GM23338 (cell line): ENCODE results near the gene OXNAD1. TPM values are rescaled to one million over a fixed set of nuclear protein-coding genes. Genes with fewer than 3 reads are reported as not detected.

ENCODE experiments used
- ATAC-seq: fragments of 200-7000 bp; cut with Tn5 transposase; 3 replicates; pipeline ENCODE4 v1.9.1; 2020
- DNase-seq: peaks from one replicate; pipeline ENCODE4 v3.0.0-alpha.2; 2015; ENCODE audit warnings: low spot score
- H2AFZ ChIP-seq: fragments of 200-600 bp; sonication (generic); 2 replicates; pipeline ENCODE4 v1.8.0; 2016; ENCODE audit warnings: antibody characterized with exemption, mild to moderate bottlenecking, moderate library complexity
- H3F3A ChIP-seq: fragments of 200-600 bp; sonication (generic); replicated peaks from 2 replicates; pipeline ENCODE4 v1.8.0; 2017; ENCODE audit warnings: antibody characterized with exemption, mixed run types, low read depth
- H3K27ac ChIP-seq: fragments of 200-600 bp; sonication (generic); 2 replicates; pipeline ENCODE4 v1.6.1; 2016; ENCODE audit warnings: low read depth
- H3K27me3 ChIP-seq: fragments of 200-600 bp; sonication (generic); 2 replicates; pipeline ENCODE4 v1.8.0; 2016; ENCODE audit warnings: mild to moderate bottlenecking, mixed run types, moderate library complexity; ENCODE audit not compliant: insufficient read depth
- H3K36me3 ChIP-seq: fragments of 200-600 bp; sonication (generic); 2 replicates; pipeline ENCODE4 v1.8.0; 2016; ENCODE audit warnings: mild to moderate bottlenecking; ENCODE audit not compliant: insufficient read depth
- H3K4me1 ChIP-seq: fragments of 200-600 bp; sonication (generic); 2 replicates; pipeline ENCODE4 v1.8.0; 2016; ENCODE audit warnings: mild to moderate bottlenecking, moderate library complexity; ENCODE audit not compliant: insufficient read depth
- H3K4me2 ChIP-seq: fragments of 200-600 bp; sonication (generic); 2 replicates; pipeline ENCODE4 v1.7.1; 2017; ENCODE audit warnings: mixed run types
- H3K4me3 ChIP-seq: fragments of 200-600 bp; sonication (generic); 2 replicates; pipeline ENCODE4 v1.6.1; 2016; ENCODE audit warnings: mixed run types
- H3K79me2 ChIP-seq: fragments of 200-600 bp; sonication (generic); replicated peaks from 2 replicates; pipeline ENCODE4 v1.8.0; 2017; ENCODE audit warnings: mild to moderate bottlenecking; ENCODE audit not compliant: insufficient read depth
- H3K9me2 ChIP-seq: fragments of 200-600 bp; sonication (generic); 2 replicates; pipeline ENCODE4 v1.8.0; 2017; ENCODE audit not compliant: insufficient read depth
- H4K20me1 ChIP-seq: fragments of 200-600 bp; sonication (generic); replicated peaks from 2 replicates; pipeline ENCODE4 v1.8.0; 2017; ENCODE audit warnings: mild to moderate bottlenecking; ENCODE audit not compliant: insufficient read depth
- H3K27ac Mint-ChIP-seq: 2 replicates; pipeline ENCODE4 v1.8.0; 2020; ENCODE audit warnings: inconsistent platforms, mild to moderate bottlenecking, moderate library complexity, mixed read lengths
- H3K27me3 Mint-ChIP-seq: 3 replicates; pipeline ENCODE4 v1.8.0; 2022; ENCODE audit warnings: low read depth, mild to moderate bottlenecking, moderate library complexity, mixed read lengths, inconsistent platforms; ENCODE audit not compliant: insufficient read depth, poor library complexity
- H3K36me3 Mint-ChIP-seq: 3 replicates; pipeline ENCODE4 v1.8.0; 2021; ENCODE audit warnings: low read depth, mild to moderate bottlenecking, inconsistent platforms, moderate library complexity, mixed read lengths
- H3K4me1 Mint-ChIP-seq: 3 replicates; pipeline ENCODE4 v1.8.0; 2020; ENCODE audit warnings: mild to moderate bottlenecking, inconsistent platforms, mixed read lengths
- H3K4me3 Mint-ChIP-seq: 3 replicates; pipeline ENCODE4 v1.8.0; 2021; ENCODE audit warnings: moderate library complexity, mild to moderate bottlenecking, inconsistent platforms, mixed read lengths
- H3K9me3 Mint-ChIP-seq: 3 replicates; pipeline ENCODE4 v1.8.0; 2020; ENCODE audit warnings: moderate library complexity, mild to moderate bottlenecking, inconsistent platforms, mixed read lengths
- EZH2 ChIP-seq: fragments of 200-600 bp; sonication (generic); IDR thresholded peaks from one replicate; pipeline ENCODE4 v1.8.0; 2017; ENCODE audit warnings: antibody characterized with exemption, mild to moderate bottlenecking, low read depth; ENCODE audit not compliant: unreplicated experiment
- EZH2phosphoT487 ChIP-seq: fragments of 200-600 bp; sonication (generic); IDR thresholded peaks from one replicate; pipeline ENCODE4 v1.8.1; 2018; ENCODE audit warnings: antibody characterized with exemption; ENCODE audit not compliant: unreplicated experiment
- JUNB ChIP-seq: IDR thresholded peaks from one replicate; pipeline ENCODE4 v1.6.1; 2016; ENCODE audit warnings: antibody characterized with exemption; ENCODE audit not compliant: unreplicated experiment
- NANOG ChIP-seq: IDR thresholded peaks from 2 replicates; pipeline ENCODE4 v1.6.1; 2016; ENCODE audit warnings: antibody characterized with exemption, borderline replicate concordance
- POLR2AphosphoS5 ChIP-seq: IDR thresholded peaks from 2 replicates; pipeline ENCODE4 v1.6.1; 2016; ENCODE audit warnings: antibody characterized with exemption, low read depth
- ZNF331 ChIP-seq: fragments of 250-450 bp; sonication (Bioruptor Pico); IDR thresholded peaks from 2 replicates; pipeline ENCODE4 v1.5.0; 2020; ENCODE audit warnings: low read depth, mild to moderate bottlenecking, moderate library complexity
- polyA plus RNA-seq: library from polyadenylated mRNA; unstranded; fragments of >200 nt; fragmentation: Nextera tagmentation; extraction: Ambion mirVana; gene quantifications from 2 replicates; pipeline ENCODE4 v1.2.1, GENCODE V29; 2016
- total RNA-seq: library from RNA; depleted of rRNA; stranded (reverse); fragments of >200 nt; shearing (Covaris generic); gene quantifications from 2 replicates; pipeline ENCODE4 v1.2.3, GENCODE V29; 2014
- TF ChIP-seq, protein P1 (sequence below), 2 experiments: fragments of 200-600 bp in 1 of 2; sonication (generic) in 1 of 2; conservative IDR thresholded peaks; 2 replicates each; pipeline versions ENCODE4 v1.5.1 to v1.6.1; 2016 to 2017; ENCODE audit warnings: antibody characterized with exemption in 2 of 2, low read depth in 2 of 2, mild to moderate bottlenecking in 2 of 2, moderate library complexity in 1 of 2
- TF ChIP-seq, protein P2 (sequence below): fragments of 250-450 bp; sonication (Bioruptor Pico); IDR thresholded peaks from 2 replicates; pipeline ENCODE4 v1.5.0; 2020; ENCODE audit warnings: mild to moderate bottlenecking, moderate library complexity
- TF ChIP-seq, protein P3 (sequence below): IDR thresholded peaks from one replicate; pipeline ENCODE4 v1.6.1; 2018; ENCODE audit warnings: antibody characterized with exemption; ENCODE audit not compliant: unreplicated experiment

Gene OXNAD1
- total and polyA plus RNA-seq, 2 experiments from 2014 or later = 22.9 to 34.2 TPM

DNA sequence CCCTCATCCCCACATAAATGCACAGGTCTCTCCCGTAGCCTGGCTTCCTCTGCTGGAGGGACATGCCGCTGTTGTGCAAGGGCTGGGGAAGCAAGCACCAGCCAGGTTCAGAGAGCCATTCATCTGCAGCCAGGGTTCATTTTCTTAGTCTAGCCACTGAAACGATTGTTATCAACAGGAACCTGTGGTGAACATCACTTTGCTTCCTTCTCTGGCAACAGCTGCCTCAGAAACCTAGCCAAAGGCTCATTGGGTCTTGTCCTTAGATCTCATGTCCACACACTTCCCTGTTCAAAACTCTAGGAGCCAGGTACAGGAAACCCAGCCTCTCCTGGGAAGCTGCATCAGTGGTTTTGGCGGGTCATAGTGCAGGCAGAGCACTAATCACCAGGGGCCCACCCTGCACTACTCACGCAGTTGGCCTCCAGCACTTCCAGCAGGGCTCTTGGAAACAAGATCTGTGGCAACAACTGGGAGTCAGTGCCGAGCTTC is 47.0 kb downstream of the OXNAD1 start:
- Mint-ChIP-seq H3K9me3 (no peaks in the 10 kb centered on the region), H3K4me1 (peaks cover 15% of the 10 kb centered on the region; the same call in 2 of the 3 replicates), H3K27ac (no peak overlapping the region), H3K4me3 (no peak overlapping the region), H3K36me3 (peaks cover 4% of the 10 kb centered on the region; the same call in 2 of the 3 replicates), H3K27me3 (peaks cover 2% of the 10 kb centered on the region)
- H3K9me2 ChIP-seq = no peaks in the 10 kb centered on the region
- H3K27ac ChIP-seq = no peak overlapping the region
- no peak for ATAC-seq
- no peaks in the 10 kb centered on the region for H3K27me3 ChIP-seq
- H3K79me2 ChIP-seq = no peaks in the 10 kb centered on the region
- H3K4me3 ChIP-seq = no peak overlapping the region
- no peaks in the 10 kb centered on the region for H3F3A ChIP-seq
- H3K36me3 ChIP-seq = no peaks in the 10 kb centered on the region
- H2AFZ ChIP-seq = no peak overlapping the region
- no peak overlapping the region for H3K4me2 ChIP-seq
- TF ChIP-seq POLR2AphosphoS5 = no peak
- H4K20me1 ChIP-seq = no peaks in the 10 kb centered on the region; the same call in 1 of the 2 replicates
- no peaks in the 10 kb centered on the region for H3K4me1 ChIP-seq
- DNase-seq = no peak

DNA sequence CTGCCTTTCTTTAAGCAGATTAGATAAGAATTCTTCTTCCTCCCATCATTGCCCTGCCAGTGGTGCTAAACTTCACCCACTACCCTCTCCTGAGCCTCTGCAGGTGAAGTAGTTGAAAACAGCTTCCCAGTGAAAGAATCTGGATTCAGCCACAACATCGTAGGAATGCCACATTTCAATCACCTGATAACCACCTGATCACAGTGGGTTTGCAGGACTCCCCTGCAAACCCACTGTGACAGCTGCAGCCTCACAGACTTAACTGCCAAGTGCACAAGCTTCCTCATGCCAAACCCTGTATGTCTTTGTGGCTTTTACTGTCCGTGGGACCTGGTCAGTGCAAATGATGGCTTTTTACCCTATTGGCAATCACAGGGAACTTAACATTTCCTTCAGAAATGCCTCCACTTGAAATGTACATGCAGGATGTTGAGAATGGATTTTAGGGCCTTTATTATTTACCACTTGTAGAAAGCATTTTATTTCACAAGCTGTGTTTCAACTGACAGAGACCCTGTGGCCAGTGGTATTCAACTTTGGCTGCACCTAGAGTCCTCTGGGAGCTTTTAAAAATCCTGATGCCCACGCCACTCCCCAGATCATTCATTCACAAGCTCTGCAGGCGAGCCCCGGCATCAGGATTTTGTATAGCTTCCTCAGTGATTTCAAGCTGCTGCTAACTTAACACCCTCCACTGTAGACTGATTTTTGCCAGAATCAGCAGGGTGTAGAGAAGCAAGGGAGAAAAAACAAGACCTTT is 49.1 kb downstream of the OXNAD1 start:
- Mint-ChIP-seq H3K27me3 (peaks cover 2% of the 10 kb centered on the region), H3K27ac (no peak overlapping the region), H3K36me3 (no peaks in the 10 kb centered on the region; the same call in 2 of the 3 replicates), H3K4me1 (peaks cover 15% of the 10 kb centered on the region; the same call in 2 of the 3 replicates), H3K9me3 (no peaks in the 10 kb centered on the region), H3K4me3 (no peak overlapping the region)
- no peaks in the 10 kb centered on the region for H3K79me2 ChIP-seq
- no peak overlapping the region for H3K27ac ChIP-seq
- DNase-seq (no peak), ATAC-seq (no peak)
- H3K27me3 ChIP-seq = no peaks in the 10 kb centered on the region
- no peaks in the 10 kb centered on the region; the same call in 1 of the 2 replicates for H3F3A ChIP-seq
- no peak overlapping the region for H2AFZ ChIP-seq
- H3K4me1 ChIP-seq = peaks cover 5% of the 10 kb centered on the region; the same call in 1 of the 2 replicates
- H3K4me3 ChIP-seq = no peak overlapping the region
- no peaks in the 10 kb centered on the region for H3K36me3 ChIP-seq
- H3K4me2 ChIP-seq = no peak overlapping the region
- no peaks in the 10 kb centered on the region; the same call in 1 of the 2 replicates for H4K20me1 ChIP-seq
- no peaks in the 10 kb centered on the region for H3K9me2 ChIP-seq
- TF ChIP-seq, protein P1, sequence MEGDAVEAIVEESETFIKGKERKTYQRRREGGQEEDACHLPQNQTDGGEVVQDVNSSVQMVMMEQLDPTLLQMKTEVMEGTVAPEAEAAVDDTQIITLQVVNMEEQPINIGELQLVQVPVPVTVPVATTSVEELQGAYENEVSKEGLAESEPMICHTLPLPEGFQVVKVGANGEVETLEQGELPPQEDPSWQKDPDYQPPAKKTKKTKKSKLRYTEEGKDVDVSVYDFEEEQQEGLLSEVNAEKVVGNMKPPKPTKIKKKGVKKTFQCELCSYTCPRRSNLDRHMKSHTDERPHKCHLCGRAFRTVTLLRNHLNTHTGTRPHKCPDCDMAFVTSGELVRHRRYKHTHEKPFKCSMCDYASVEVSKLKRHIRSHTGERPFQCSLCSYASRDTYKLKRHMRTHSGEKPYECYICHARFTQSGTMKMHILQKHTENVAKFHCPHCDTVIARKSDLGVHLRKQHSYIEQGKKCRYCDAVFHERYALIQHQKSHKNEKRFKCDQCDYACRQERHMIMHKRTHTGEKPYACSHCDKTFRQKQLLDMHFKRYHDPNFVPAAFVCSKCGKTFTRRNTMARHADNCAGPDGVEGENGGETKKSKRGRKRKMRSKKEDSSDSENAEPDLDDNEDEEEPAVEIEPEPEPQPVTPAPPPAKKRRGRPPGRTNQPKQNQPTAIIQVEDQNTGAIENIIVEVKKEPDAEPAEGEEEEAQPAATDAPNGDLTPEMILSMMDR (conservative IDR thresholded peaks at IDR 0.05; ENCODE audit: low read depth in 2 of 2) = no peak
- TF ChIP-seq EZH2phosphoT487 (no peak), EZH2 (no peak), JUNB (no peak), ZNF331 (no peak), NANOG (no peak)
- TF ChIP-seq, protein P2, sequence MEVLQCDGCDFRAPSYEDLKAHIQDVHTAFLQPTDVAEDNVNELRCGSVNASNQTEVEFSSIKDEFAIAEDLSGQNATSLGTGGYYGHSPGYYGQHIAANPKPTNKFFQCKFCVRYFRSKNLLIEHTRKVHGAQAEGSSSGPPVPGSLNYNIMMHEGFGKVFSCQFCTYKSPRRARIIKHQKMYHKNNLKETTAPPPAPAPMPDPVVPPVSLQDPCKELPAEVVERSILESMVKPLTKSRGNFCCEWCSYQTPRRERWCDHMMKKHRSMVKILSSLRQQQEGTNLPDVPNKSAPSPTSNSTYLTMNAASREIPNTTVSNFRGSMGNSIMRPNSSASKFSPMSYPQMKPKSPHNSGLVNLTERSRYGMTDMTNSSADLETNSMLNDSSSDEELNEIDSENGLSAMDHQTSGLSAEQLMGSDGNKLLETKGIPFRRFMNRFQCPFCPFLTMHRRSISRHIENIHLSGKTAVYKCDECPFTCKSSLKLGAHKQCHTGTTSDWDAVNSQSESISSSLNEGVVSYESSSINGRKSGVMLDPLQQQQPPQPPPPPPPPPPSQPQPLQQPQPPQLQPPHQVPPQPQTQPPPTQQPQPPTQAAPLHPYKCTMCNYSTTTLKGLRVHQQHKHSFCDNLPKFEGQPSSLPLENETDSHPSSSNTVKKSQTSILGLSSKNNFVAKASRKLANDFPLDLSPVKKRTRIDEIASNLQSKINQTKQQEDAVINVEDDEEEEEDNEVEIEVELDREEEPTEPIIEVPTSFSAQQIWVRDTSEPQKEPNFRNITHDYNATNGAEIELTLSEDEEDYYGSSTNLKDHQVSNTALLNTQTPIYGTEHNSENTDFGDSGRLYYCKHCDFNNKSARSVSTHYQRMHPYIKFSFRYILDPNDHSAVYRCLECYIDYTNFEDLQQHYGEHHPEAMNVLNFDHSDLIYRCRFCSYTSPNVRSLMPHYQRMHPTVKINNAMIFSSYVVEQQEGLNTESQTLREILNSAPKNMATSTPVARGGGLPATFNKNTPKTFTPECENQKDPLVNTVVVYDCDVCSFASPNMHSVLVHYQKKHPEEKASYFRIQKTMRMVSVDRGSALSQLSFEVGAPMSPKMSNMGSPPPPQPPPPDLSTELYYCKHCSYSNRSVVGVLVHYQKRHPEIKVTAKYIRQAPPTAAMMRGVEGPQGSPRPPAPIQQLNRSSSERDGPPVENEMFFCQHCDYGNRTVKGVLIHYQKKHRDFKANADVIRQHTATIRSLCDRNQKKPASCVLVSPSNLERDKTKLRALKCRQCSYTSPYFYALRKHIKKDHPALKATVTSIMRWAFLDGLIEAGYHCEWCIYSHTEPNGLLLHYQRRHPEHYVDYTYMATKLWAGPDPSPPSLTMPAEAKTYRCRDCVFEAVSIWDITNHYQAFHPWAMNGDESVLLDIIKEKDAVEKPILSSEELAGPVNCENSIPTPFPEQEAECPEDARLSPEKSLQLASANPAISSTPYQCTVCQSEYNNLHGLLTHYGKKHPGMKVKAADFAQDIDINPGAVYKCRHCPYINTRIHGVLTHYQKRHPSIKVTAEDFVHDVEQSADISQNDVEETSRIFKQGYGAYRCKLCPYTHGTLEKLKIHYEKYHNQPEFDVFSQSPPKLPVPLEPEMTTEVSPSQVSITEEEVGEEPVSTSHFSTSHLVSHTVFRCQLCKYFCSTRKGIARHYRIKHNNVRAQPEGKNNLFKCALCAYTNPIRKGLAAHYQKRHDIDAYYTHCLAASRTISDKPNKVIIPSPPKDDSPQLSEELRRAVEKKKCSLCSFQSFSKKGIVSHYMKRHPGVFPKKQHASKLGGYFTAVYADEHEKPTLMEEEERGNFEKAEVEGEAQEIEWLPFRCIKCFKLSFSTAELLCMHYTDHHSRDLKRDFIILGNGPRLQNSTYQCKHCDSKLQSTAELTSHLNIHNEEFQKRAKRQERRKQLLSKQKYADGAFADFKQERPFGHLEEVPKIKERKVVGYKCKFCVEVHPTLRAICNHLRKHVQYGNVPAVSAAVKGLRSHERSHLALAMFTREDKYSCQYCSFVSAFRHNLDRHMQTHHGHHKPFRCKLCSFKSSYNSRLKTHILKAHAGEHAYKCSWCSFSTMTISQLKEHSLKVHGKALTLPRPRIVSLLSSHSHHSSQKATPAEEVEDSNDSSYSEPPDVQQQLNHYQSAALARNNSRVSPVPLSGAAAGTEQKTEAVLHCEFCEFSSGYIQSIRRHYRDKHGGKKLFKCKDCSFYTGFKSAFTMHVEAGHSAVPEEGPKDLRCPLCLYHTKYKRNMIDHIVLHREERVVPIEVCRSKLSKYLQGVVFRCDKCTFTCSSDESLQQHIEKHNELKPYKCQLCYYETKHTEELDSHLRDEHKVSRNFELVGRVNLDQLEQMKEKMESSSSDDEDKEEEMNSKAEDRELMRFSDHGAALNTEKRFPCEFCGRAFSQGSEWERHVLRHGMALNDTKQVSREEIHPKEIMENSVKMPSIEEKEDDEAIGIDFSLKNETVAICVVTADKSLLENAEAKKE (CRISPR knock-in tag) = no peak
- TF ChIP-seq, protein P3, sequence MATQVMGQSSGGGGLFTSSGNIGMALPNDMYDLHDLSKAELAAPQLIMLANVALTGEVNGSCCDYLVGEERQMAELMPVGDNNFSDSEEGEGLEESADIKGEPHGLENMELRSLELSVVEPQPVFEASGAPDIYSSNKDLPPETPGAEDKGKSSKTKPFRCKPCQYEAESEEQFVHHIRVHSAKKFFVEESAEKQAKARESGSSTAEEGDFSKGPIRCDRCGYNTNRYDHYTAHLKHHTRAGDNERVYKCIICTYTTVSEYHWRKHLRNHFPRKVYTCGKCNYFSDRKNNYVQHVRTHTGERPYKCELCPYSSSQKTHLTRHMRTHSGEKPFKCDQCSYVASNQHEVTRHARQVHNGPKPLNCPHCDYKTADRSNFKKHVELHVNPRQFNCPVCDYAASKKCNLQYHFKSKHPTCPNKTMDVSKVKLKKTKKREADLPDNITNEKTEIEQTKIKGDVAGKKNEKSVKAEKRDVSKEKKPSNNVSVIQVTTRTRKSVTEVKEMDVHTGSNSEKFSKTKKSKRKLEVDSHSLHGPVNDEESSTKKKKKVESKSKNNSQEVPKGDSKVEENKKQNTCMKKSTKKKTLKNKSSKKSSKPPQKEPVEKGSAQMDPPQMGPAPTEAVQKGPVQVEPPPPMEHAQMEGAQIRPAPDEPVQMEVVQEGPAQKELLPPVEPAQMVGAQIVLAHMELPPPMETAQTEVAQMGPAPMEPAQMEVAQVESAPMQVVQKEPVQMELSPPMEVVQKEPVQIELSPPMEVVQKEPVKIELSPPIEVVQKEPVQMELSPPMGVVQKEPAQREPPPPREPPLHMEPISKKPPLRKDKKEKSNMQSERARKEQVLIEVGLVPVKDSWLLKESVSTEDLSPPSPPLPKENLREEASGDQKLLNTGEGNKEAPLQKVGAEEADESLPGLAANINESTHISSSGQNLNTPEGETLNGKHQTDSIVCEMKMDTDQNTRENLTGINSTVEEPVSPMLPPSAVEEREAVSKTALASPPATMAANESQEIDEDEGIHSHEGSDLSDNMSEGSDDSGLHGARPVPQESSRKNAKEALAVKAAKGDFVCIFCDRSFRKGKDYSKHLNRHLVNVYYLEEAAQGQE = no peak
